Left cardiac atrium (tissue), 4 donors: ENCODE data around the gene ARMC2. TPM values are rescaled to one million over a fixed set of nuclear protein-coding genes. Genes with fewer than 3 reads are reported as not detected.
"Not testable (repeated sequence)": the region's sequence is repeated elsewhere in the genome, so short reads cannot be mapped to it uniquely, and the experiment has no call there.

Source experiments
- ATAC-seq, 2 donors: fragments of 200-7000 bp; cut with Tn5 transposase; one replicate each; pipeline ENCODE4 v1.9.1; 2020; ENCODE audit warnings: mild to moderate bottlenecking in 2 of 2, moderate library complexity in 2 of 2
- DNase-seq: peaks from one replicate; pipeline ENCODE4 v3.0.0-alpha.2; 2020
- intact Hi-C, 2 donors: fragments of 100-400 bp; cut with DNase I; formaldehyde crosslinking; loops; one replicate each; pipeline versions ENCODE4 v1.14.1 to v1.15.1; 2022 to 2023
- total RNA-seq, 2 donors: library from RNA; stranded (reverse); fragmentation: NEBNext Ultra II Directional; extraction: Animal tissue kit (Norgen Biotek cat#: 25700); gene quantifications; one replicate each; pipeline ENCODE4 v1.2.1, GENCODE V29; 2021
- donor health status: DM: no; HTN: yes; CAD: no.
- donor health status: DM: no; HTN: yes; CAD: no; lungs with severe emphysema.
- donor health status: DM: yes; HTN: yes; CAD: no.
- donor health status: Dilated cardiomyopathy.

ARMC2 gene
- total RNA-seq, 2 donors from 2014 or later, result 8.0 to 9.2 TPM

- not testable (repeated sequence) for ATAC-seq, DNase-seq
- intact Hi-C loops, result loop anchor here (5.0 to 10.0 kb wide), 2 partner anchors 184 to 349 kb away; no protein-coding TSS in a partner anchor
Measured at GRCh38 chr6:108890898-108891297, 42.7 kb downstream of the ARMC2 start.

- intact Hi-C loops, result loop anchor here in 1 of 2 donors (2.0 to 10.0 kb wide), 3 partner anchors 15 to 353 kb away; no protein-coding TSS in a partner anchor
- ATAC-seq (no peak), DNase-seq (no peak)
Measured at GRCh38 chr6:108895571-108895970, 47.3 kb downstream of the ARMC2 start.

- no peak for DNase-seq
- intact Hi-C loops, result loop anchor here in 1 of 2 donors (10.0 kb wide), 1 partner anchor 179 kb away; no protein-coding TSS in a partner anchor
- ATAC-seq, result peak; percentile 45 to 75
Measured at GRCh38 chr6:108896111-108896661, 48.0 kb downstream of the ARMC2 start.

GRCh38 chr6:108897371-108897770 lies 49.1 kb downstream of the ARMC2 start:
- ATAC-seq, result peak; percentile 68 to 75
- intact Hi-C loops, result loop anchor here in 1 of 2 donors (10.0 kb wide), 1 partner anchor 177 kb away; no protein-coding TSS in a partner anchor
- DNase-seq, result no peak

- ATAC-seq (no peak), DNase-seq (no peak)
- intact Hi-C loops, result loop anchor here in 1 of 2 donors (5.0 kb wide), 2 partner anchors 40 to 105 kb away; no protein-coding TSS in a partner anchor
Measured at GRCh38 chr6:108902382-108902792, 54.2 kb downstream of the ARMC2 start.

- ATAC-seq (no peak), DNase-seq (no peak)
- intact Hi-C loops, result loop anchor here in 1 of 2 donors (5.0 kb wide), 2 partner anchors 39 to 104 kb away; no protein-coding TSS in a partner anchor
Measured at GRCh38 chr6:108903796-108904195, 55.6 kb downstream of the ARMC2 start.

GRCh38 chr6:108904741-108905140 lies 56.5 kb downstream of the ARMC2 start:
- no peak for ATAC-seq
- intact Hi-C loops, result loop anchor here in 1 of 2 donors (5.0 kb wide), 2 partner anchors 38 to 103 kb away; no protein-coding TSS in a partner anchor
- DNase-seq, result no peak

- DNase-seq (no peak), ATAC-seq (peak; percentile 48 to 57)
- intact Hi-C loops, result no loop called here
Measured at GRCh38 chr6:108914235-108915022, 66.2 kb downstream of the ARMC2 start.

GRCh38 chr6:108915258-108915657 lies 67.0 kb downstream of the ARMC2 start:
- ATAC-seq, result peak in 1 of 2 donors; percentile 55
- no peak for DNase-seq
- intact Hi-C loops, result no loop called here

- intact Hi-C loops, result no loop called here
- ATAC-seq (no peak), DNase-seq (no peak)
Measured at GRCh38 chr6:108916026-108916686, 67.9 kb downstream of the ARMC2 start.

GRCh38 chr6:108920751-108921150 lies 72.5 kb downstream of the ARMC2 start:
- intact Hi-C loops, result no loop called here
- ATAC-seq, result no peak
- no peak for DNase-seq

GRCh38 chr6:108921547-108922361 lies 73.5 kb downstream of the ARMC2 start:
- ATAC-seq (peak; percentile 66 to 82), DNase-seq (no peak)
- intact Hi-C loops, result no loop called here

- intact Hi-C loops, result no loop called here
- no peak for DNase-seq
- ATAC-seq, result no peak
Measured at GRCh38 chr6:108922499-108922898, 74.3 kb downstream of the ARMC2 start.

GRCh38 chr6:108927927-108928326 lies 79.7 kb downstream of the ARMC2 start:
- ATAC-seq, result no peak
- intact Hi-C loops, result no loop called here
- DNase-seq, result no peak

- DNase-seq (no peak), ATAC-seq (no peak)
- intact Hi-C loops, result no loop called here
Measured at GRCh38 chr6:108928650-108929049, 80.4 kb downstream of the ARMC2 start.

- DNase-seq, ATAC-seq, intact Hi-C loops: not testable (repeated sequence)
Measured at GRCh38 chr6:108931090-108931489, 82.9 kb downstream of the ARMC2 start.

GRCh38 chr6:108937170-108937569 lies 88.9 kb downstream of the ARMC2 start:
- intact Hi-C loops, result no loop called here
- DNase-seq (no peak), ATAC-seq (no peak)

- DNase-seq (no peak), ATAC-seq (no peak)
- intact Hi-C loops, result loop anchor here in 1 of 2 donors (5.0 kb wide), 1 partner anchor 38 kb away; no protein-coding TSS in a partner anchor
Measured at GRCh38 chr6:108940741-108941140, 92.5 kb downstream of the ARMC2 start.

- intact Hi-C loops, result loop anchor here in 1 of 2 donors (5.0 kb wide), 1 partner anchor 39 kb away; no protein-coding TSS in a partner anchor
- ATAC-seq (no peak), DNase-seq (no peak)
Measured at GRCh38 chr6:108941281-108941680, 93.1 kb downstream of the ARMC2 start.
